A172 (cell line): ENCODE results near the gene CCDC152. TPM values are rescaled to one million over a fixed set of nuclear protein-coding genes. Genes with fewer than 3 reads are reported as not detected.

Source experiments
- DNase-seq: peaks from one replicate; pipeline ENCODE4 v3.0.0-alpha.2; 2015; ENCODE audit warnings: low spot score
- total RNA-seq: library from RNA; depleted of rRNA; stranded (reverse); fragments of >200 nt; shearing (Covaris generic); gene quantifications from 2 replicates; pipeline ENCODE4 v1.2.3, GENCODE V29; 2014

Gene CCDC152
- total RNA-seq, 1 experiment from 2014 or later = not detected

- DNase-seq = no peak
Measured at GRCh38 chr5:42781584-42781983, 25.0 kb downstream of the CCDC152 start.

- DNase-seq = no peak
Measured at GRCh38 chr5:42784132-42784531, 27.5 kb downstream of the CCDC152 start.

GRCh38 chr5:42785756-42786155 is 29.1 kb downstream of the CCDC152 start:
- DNase-seq = no peak

- DNase-seq = no peak
Measured at GRCh38 chr5:42787073-42787472, 30.5 kb downstream of the CCDC152 start.

- no peak for DNase-seq
Measured at GRCh38 chr5:42787845-42788244, 31.2 kb downstream of the CCDC152 start.

- no peak for DNase-seq
Measured at GRCh38 chr5:42791151-42791550, 34.5 kb downstream of the CCDC152 start.

GRCh38 chr5:42798284-42799240 is 41.9 kb downstream of the CCDC152 start:
- no peak for DNase-seq

- DNase-seq = no peak
Measured at GRCh38 chr5:42799241-42799608, 42.6 kb downstream of the CCDC152 start.

- no peak for DNase-seq
Measured at GRCh38 chr5:42799668-42800114, 43.1 kb downstream of the CCDC152 start.

GRCh38 chr5:42800748-42801330 is 44.2 kb downstream of the CCDC152 start:
- no peak for DNase-seq

GRCh38 chr5:42801516-42802166 is 45.0 kb downstream of the CCDC152 start:
- no peak for DNase-seq

- no peak for DNase-seq
Measured at GRCh38 chr5:42804717-42805339, 48.2 kb downstream of the CCDC152 start.

GRCh38 chr5:42806004-42806700 is 49.5 kb downstream of the CCDC152 start:
- DNase-seq = no peak

GRCh38 chr5:42806701-42807262 is 50.2 kb downstream of the CCDC152 start:
- no peak for DNase-seq

- DNase-seq = no peak
Measured at GRCh38 chr5:42807722-42808447, 51.3 kb downstream of the CCDC152 start.

- DNase-seq = no peak
Measured at GRCh38 chr5:42808888-42809611, 52.4 kb downstream of the CCDC152 start.

GRCh38 chr5:42810834-42811590 is 54.4 kb downstream of the CCDC152 start:
- DNase-seq = no peak

- DNase-seq = peak; percentile 21
Measured at GRCh38 chr5:42811591-42812446, 55.2 kb downstream of the CCDC152 start, which contains the start of gene SELENOP. TSS of gene SELENOP (minus strand) at chr5:42811892. CDS start at chr5:42808353, 3,539 bp downstream.
